HG02973 (cell line): ENCODE measurements around the gene ZNF831.

Source experiments
- ATAC-seq: cut with Tn5 transposase; IDR thresholded peaks from one replicate; pipeline ENCODE4 v1.9.1; 2021; ENCODE audit warnings: moderate library complexity; ENCODE audit not compliant: unreplicated experiment

Gene ZNF831

DNA sequence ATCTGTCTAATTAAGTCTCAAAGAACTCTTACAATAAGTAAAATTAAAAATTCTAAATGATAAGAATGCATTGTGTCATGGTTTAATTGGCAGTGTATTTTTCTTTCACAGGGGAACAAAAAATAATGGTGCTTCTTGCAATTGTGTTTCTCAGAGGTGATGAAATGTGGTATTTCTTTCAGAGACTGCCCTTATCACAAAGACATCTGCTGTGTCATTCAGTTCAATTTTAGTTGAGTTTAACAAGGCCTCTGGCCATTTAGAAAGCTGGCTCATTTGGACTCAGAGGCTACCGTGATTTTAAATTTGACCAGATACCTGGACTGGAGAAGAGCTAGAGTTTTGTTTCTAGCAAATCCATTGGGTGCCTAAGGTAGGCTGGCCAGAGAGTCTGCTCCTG, 23.6 kb upstream of the ZNF831 start:
- ATAC-seq, result no peak

DNA sequence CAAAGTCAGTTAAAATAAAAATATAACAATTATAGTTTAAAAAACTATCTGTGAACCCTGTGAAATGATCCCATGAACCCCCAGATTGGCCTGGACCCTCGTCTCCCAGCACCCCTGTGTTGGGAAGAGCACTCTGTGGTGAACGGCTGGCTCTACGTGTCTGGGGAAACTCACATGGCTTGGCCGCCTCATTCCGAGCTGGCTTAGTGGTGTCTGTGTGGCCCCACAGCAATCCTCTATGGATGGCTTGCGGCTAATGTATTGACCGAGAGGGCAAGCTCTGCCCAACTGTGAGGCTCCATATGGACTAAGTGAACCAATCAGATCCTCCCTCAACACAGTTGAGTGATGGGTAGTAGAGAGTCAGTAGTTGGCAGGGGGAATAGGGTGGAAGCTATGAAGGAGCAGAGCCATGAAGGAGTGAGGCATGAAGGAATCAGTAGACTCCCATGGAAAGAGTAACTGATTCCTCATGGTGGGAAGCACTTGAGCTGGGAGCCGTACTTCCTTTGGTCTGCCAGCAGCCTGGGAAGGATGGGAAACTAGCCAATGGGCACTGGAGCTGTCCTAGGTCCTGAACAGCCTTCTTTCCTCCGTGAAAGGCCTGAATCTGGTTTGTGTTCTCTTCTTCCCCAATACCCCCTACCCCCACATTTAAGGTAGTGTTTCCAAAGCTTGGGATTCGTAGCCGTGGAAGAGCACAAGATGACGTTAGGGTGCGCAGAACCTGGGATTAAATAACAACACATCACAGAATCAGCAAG, 21.6 kb upstream of the ZNF831 start:
- no peak for ATAC-seq

DNA sequence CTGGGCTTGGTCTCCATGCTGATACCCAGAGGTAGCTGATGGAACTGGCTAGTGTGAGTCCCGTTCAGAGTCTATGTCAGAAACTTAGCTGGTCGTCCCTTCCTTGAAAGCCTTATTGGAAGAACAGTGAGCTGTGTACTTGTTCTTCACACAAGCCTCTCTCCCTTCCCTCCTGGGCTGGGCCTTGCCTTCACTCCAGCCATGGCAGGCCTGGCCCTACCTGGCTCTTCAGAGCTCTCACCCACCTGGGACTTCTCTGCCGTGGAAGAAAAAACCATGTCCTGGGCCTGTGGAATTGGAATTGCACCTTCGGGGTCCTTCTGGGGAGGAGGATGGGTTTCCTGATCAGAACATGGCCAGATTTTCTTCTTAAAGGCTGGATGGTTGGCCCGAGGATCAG, 20.3 kb upstream of the ZNF831 start:
- no peak for ATAC-seq

DNA sequence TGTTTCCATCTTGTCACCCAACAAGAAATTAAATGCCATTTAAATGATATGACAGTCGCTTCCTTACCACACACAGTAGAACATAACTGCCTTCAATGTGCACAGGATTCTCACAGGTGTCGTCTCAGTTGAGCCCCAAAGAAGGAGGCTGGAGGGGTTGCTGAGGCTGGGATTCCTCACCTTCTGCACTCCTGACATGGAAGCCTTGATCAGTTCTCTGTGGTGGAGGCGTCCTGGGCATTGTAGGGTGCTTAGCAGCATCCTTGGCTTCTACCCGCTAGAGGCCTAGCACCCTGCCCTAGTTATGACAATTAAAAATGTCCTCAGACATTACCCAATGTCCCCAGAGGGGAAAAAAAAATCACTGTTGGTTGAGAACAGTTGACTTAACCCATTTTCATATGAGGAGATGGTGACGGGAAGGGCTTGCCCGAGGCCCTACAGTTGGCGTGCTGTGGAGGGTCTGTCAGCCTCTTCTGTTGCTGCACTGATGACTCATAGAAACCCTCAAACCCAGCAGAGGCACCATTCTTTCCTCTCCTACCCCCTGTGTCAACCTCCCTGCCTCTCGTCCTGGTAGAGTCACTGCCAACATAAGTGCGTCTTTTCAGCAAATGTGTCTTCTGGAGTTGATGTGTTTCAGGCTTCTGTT, 19.3 kb upstream of the ZNF831 start:
- no peak for ATAC-seq

DNA sequence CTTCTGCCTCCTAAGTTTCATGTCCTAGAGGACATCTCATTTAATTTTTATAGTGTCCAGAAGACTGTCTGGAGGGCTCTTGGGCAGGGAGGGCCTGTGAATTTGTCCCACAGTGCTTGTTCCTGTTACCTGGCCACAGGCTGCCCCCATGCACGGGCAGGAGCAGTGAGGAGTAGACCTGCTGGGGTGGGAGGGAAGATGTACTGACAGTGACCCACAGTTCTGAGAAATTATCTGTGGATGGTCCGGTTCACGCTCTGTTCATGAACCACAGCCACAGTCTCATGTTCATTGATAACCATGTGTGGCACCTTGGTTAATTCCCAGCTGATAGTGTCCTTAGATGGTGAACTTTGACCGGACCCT, 18.8 kb upstream of the ZNF831 start:
- no peak for ATAC-seq

DNA sequence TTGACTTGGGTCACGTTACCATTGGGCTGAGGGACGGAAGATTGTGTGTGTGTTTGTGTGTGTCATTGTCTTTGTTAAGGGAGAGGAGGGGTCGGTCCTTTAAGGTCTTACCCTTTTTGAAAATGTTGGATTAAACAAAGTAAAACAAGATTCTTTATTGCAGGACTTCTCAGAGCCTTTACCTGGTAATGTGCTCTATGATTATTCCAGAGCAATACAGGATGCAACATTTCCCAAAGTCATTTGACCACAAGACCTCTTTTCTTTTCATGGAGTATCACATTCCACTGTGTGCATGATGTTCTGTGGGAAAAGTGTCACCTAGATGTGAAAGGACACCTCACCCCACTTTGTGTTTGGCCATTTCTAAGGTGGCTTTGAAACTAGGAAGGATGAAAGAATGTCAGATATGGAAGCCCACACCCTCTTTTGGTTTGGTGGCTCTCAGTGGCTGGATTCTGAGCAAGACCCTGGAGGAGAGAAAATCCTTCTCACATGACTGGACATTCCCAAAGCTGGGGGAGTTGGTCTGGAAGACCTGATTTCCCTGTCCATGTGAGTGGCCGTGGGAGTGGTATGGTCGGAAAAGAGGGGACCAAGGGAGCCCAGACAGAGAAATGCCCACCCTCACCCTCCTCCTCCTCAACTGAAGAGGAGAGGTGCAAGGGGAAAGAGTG, 18.2 kb upstream of the ZNF831 start:
- no peak for ATAC-seq

DNA sequence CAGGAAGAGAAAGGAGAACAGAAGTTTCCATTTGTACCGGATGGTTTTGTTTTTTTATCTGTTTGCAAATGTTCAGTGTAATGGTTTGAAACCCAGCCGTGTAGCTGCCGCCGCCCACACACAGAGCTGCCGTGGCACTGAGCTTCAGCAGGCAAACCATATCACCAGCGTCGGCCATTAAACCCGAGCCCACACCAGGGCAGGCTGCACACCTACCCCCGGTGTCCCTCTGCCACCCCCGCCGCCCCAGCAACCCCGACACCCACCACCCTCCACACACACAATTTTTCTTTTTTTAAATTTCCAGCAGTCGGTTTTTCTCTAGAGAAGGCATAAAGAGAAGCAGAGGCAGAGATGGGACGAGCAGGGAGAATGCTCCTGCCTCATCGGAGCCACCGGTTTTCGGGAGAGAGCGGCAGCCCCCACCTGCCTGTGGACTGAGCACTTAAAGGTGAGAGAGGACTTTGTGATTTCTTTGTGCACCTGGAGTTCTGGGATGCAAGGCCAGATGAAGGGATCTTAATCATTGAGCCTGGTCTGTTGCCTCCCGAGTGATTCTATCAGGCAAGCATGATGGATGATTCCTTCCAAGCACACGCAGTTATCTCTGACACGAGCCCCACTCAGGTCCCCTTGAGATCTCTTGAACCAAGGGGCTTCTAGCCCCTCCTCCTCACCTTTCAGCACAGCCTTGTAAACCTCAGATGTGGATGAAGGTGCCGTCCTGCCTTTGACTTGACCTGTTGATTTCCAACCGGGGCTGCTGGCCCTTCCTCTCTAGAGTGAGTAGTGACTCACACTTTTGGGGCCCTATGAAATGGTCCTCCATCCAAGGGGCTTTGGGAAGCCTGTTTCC, 17.5 kb upstream of the ZNF831 start:
- no peak for ATAC-seq

DNA sequence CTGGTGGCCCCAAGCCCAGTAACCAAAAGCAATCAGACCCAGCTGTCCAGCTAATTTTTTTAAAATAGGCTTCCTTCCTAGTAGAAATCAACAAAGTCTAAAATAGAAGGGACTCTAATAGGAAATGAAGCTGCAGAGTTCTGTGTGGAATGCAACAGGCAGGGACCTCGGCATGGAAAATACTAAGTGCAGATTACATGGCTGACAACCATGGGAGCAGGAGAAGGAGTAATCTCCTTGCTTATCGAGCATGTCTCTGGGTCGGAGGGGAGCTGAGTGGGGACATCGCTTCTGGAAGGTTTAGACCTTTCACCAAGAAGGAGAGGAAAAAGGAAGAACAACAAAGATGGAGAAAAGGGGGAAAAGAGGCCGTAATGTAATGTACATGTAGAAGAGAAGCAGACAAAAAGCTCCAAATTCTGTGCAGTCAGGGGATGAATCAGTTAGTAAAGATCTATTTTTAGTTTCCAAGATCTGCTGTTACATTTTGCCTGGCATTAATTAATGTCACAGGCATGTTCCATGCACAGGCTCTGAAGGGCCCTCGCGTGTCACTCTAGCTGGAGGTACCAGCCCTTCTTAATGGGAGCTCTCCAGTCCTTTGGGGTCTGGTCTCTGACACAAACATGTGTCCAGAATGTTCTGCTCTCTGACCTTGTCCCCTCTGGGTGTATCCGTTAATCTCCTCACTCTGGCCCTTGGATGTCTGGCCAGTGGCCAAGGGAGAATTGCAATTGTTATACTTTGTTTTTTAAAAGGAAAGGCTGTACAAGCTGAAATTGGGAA, 16.6 kb upstream of the ZNF831 start:
- no peak for ATAC-seq

DNA sequence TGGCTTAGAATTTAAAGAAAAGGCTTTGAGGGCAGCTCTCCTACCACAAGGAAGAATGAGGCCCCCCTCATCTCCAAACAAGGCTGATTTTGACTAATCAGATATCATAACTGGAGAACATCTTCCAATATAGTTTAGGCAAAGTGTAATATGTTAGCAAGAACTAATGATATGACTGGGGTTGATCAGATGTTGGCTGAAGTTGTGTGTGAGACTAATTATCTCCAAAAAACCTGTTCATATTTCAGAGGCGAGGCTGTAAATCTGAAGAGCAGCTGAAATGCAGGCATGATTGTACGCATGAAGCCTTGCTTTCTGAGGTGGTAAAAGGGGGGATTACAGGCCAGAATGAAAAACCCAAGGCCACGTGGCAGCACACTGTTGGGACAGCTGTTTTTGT, 16.0 kb upstream of the ZNF831 start:
- ATAC-seq, result no peak

DNA sequence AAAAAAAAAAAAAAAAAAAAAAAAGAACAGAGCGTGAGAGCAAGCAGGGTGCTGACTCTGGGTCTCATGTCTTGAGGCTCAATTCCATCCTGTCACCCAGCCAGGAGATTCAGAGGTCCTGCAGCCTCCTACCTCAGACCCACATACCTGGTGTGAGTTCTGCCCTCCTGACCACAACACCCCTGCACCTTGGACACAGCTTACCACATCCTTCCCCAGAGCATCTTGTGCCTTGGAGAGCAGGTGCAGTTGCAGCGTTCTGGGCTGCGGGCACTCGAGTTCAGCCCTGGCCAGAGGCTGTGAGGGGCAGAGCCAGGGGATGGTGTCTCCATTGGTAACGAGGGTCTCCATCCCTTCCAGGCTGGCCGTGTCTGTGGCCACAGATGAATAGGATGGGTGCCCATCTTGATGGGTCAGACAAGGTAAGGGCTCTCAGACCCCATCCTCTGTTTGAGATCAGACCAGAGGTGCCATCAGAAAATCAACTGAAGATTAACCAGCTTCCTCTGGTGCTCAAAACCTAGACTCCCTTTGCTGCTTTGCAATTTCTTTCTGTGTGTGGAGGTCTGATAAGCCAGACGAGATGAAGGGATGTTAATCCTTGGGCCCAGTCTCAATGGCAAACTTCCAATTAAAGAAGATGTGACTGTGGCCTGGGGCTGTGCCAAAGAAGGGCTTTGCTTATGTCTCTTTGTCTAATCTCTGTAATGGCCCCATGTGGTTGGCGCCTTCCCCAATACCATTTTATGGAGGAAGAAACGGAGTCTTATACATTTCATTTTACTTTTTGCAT, 14.7 kb upstream of the ZNF831 start:
- no peak for ATAC-seq

DNA sequence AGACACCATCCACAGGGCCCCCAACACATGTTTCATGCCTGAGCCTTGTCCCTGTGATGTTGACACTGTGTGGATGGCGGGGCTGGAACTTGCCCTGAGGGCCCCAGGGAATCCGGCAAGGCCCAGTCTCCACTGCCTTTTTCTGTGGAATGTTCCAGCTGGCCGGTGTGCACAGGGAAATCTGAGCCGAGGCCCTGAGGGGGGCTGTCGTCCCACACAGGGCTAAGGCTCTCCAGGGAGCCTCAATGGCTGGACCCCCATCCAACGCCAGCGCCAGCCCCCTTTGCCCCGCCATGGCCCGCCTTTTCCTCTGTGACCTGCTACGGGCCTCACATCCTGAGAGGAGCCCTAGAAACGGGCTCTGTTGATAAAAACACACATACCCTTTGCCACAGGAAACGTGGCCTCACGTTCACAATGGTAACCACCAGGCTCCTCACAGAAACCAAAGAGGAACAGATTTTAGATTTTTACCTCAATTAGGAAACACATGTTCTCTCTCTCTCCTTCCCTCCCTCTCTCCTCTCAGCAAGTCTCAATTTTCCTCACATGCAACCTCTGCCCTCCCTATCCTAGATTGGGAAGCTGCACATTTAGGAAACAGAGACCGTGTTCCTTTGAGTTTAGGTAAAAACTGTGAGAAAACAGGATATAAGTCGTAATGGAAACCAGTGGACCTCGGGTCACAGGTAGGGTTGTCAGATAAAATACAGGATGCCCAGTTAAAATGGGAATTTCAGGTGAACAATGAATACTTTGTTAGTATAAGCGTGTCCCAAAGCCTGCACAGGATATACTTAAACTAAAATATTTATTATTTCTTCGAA, 13.7 kb upstream of the ZNF831 start:
- ATAC-seq, result peak; percentile 61

DNA sequence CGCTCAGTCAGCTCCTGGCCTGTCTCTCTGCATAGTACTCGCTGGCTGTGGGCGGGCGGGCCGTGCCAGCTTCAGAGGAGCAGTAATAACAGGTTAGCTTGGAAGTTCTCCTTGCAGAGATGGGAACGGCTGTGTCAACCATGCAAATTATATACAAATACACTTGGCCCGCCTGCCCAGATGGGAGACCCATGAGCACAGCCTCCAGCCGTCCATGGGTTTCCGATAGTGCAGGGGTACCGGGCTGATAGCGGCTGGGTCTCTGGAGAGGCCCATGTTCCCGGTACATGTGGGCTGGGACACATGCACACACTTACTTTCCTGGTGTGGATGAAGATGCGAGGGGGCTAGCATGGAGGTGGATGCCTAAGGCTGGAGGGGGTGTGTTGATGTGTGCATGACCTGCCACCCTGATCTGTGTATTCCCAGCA, 12.8 kb upstream of the ZNF831 start:
- ATAC-seq, result no peak

DNA sequence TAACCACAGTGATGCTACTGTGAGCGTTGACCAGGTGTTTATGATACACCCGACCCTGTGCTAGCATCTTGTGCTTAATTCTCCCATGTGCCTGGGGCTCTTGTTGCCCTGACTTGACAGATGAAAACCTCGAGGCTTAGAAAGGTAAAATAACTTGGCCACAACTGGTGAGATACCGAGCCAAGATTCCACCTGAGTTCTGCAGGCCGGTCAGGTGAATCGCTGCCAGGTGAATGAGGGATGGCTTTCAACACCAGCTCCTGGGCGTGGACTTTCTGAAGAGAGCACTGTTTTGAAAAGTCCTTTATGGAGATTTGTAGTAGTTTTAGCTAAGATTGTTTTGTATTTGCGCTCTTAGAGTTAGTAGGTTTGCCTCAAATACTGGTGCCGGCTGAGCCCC, 12.2 kb upstream of the ZNF831 start:
- no peak for ATAC-seq

DNA sequence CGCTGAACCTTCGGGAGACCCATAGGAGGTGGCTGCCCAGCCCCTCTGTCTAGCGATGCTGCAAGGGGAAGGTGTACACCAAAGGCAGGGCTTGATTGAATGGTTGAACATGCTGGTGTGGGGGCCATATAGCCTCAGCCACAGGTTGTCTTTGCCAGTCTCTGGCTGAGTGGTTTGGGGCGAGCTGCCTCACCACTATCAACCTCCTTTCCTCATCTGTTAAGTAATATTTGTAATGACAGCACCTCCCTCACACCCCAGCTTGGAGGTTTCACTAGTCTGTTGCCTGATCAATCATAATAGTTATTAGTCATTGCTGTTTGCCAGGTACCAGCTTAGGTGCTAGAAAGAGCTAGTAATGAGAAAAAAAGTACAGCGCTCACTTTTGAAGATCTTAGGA, 11.8 kb upstream of the ZNF831 start:
- ATAC-seq, result no peak

DNA sequence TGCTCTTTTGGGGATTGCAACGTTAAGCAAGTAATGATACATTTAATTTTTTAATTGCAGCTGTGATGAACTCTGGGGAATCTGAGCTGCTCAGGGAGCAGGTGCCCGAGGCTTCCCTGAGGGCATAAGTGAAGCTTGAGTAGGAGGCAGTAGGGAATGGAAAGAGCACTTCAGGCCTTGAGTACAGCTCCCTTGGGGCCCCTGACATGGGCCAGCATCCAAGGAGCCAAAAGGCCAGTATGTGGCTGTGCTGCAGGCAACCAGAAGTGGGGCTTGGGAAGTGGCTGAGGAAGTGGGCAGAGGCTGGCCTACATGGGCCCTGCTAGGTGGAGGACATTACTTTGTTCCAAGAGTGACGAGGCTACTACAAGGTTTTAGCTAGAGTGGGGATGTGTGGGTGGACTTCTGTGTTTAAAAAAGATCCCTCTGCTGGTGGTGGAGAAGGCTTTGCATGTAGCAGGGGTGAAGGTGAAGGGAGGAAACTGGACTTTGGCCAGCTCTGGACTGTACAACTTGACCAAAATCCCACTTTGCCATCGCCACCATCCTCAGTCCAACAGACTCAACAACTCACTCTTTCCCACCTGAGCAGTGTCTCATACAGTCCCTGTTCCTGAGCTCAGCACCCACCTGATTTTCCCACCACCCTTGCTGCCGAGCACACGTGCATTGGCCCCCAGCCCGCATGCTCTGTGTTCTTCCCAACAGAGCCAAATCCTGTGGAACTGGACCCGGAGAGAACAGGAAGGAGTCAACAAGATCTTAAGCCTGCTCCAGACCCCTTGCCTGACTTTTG, 10.9 kb upstream of the ZNF831 start:
- no peak for ATAC-seq

DNA sequence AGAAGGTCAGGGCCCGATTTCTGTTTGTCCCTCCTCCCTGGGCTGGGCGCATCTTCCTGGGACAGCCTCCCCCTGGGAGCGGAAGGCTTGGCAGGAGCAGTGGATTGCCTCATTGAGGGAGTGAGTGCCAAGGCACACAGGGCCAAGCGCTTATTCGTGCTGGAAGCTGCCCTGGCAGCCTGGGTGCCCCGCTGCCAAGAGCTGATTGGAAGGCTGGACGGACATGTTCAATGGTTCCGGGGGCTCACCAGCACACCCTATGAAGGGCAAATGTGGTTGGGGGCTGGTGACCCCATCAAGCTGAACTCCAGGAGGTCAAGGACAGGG, 10.3 kb upstream of the ZNF831 start:
- no peak for ATAC-seq

DNA sequence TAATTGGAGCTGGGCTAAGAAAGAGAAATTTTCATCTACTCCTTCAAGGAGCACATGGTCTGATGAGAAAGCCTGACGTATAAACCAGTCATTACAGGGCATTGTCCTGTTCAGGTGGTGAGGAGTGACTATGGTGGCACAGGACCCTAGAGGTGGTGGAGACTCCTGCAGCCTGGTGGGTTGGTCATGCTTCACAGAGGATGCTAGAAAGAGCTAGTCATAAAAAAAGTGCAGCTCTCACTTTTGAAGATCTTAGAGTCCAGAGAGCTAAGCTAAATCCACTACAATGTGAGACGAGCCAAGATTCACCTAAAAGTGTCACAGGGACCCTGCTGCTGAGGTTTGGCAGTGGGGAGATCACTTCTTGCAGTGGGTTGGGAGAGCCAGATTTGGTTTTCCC, 9.8 kb upstream of the ZNF831 start:
- ATAC-seq, result no peak

DNA sequence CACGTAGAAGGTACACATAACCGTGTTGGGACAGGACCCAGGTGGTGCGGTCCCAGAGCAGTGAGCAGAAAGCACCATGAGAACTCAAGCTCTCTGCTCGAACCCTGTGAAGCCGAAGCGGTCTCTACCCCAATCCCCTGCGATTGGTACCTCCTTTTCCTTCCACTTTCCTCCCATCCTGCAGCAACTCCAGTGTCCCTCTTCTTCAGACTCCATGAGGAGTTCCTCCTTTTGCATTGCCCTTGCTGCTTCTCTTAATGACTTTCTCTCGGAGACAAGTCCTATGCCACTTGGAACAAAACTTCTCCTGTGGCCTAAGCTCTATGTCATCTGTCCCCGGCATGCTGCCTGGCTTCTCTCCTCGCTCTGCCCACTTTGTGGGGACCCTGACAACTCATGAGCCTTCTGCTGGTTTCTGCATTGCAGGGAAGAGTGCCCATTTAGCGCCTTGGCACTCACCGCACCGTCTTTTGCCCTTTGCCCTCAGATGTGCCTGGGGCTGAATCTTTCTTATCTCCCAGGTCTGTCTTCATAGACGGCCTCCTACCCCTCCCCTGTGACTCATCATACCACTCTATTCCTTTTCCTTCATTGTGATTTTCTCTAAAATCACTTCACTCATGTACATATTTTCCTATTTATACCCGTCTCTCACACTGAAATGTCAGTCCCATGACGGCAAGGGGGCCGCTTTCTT, 9.2 kb upstream of the ZNF831 start:
- no peak for ATAC-seq
